K562 (cell line): ENCODE data around the gene GNAT2. TPM values are rescaled to one million over a fixed set of nuclear protein-coding genes. Genes with fewer than 3 reads are reported as not detected.

Source experiments
- CBFB ChIP-seq: sonication (generic); formaldehyde crosslinking; IDR thresholded peaks from 2 replicates; pipeline ENCODE4 v1.4.0; 2020; ENCODE audit warnings: mild to moderate bottlenecking, missing genetic modification reagents
- DNMT1 ChIP-seq: fragments of 450-650 bp; IDR thresholded peaks from 2 replicates; pipeline ENCODE4 v1.6.1; 2016; ENCODE audit warnings: antibody characterized with exemption, mild to moderate bottlenecking
- FUS ChIP-seq: fragments of 200-400 bp; formaldehyde crosslinking; optimal IDR thresholded peaks from 2 replicates; pipeline ENCODE3; 2017; ENCODE audit warnings: low read depth, low read length
- GABPB1 ChIP-seq: sonication (generic); formaldehyde crosslinking; IDR thresholded peaks from 2 replicates; pipeline ENCODE4 v1.8.0; 2022; ENCODE audit warnings: mild to moderate bottlenecking, missing genetic modification reagents
- MTA3 ChIP-seq: fragments of 450-650 bp; formaldehyde crosslinking; IDR thresholded peaks from 2 replicates; pipeline ENCODE4 v1.6.1; 2017; ENCODE audit warnings: mild to moderate bottlenecking, borderline replicate concordance
- NFYB ChIP-seq: IDR thresholded peaks from 2 replicates; pipeline ENCODE4 v1.6.1; 2011; ENCODE audit warnings: mild to moderate bottlenecking, moderate library complexity; ENCODE audit not compliant: insufficient read length; ENCODE audit errors: extremely low read depth
- POLR2H ChIP-seq: IDR thresholded peaks from 2 replicates; pipeline ENCODE4 v1.6.1; 2016; ENCODE audit warnings: missing genetic modification characterization, low read depth, mild to moderate bottlenecking, control low read depth, missing compliant biosample characterization, moderate library complexity
- RB1 ChIP-seq: fragments of 450-650 bp; IDR thresholded peaks from 2 replicates; pipeline ENCODE4 v1.6.1; 2017; ENCODE audit warnings: low read depth, mild to moderate bottlenecking
- RCOR1 ChIP-seq, 2 experiments: IDR thresholded peaks; 2 replicates each; pipeline ENCODE4 v1.6.1; 2012; ENCODE audit warnings: low read depth in 2 of 2, low read length in 2 of 2, borderline replicate concordance in 1 of 2, improper control_type of control experiment in 1 of 2
- SREBF1 ChIP-seq: fragments of 150-350 bp; IDR thresholded peaks from 2 replicates; pipeline ENCODE4 v1.6.1; 2014; ENCODE audit warnings: antibody characterized with exemption, low read depth, low read length, borderline replicate concordance
- TEAD2 ChIP-seq: fragments of 450-650 bp; IDR thresholded peaks from 2 replicates; pipeline ENCODE4 v1.6.1; 2016; ENCODE audit warnings: missing genetic modification characterization, control low read depth, missing compliant biosample characterization
- THRAP3 ChIP-seq: fragments of 450-650 bp; IDR thresholded peaks from 2 replicates; pipeline ENCODE4 v1.6.1; 2016; ENCODE audit warnings: mild to moderate bottlenecking, inconsistent platforms, borderline replicate concordance
- ZNF239 ChIP-seq: fragments of 250-450 bp; sonication (Bioruptor Pico); IDR thresholded peaks from 2 replicates; pipeline ENCODE4 v1.4.0; 2020; ENCODE audit warnings: mild to moderate bottlenecking
- ZNF24 ChIP-seq: fragments of 450-650 bp; IDR thresholded peaks from 2 replicates; pipeline ENCODE4 v1.6.1; 2016
- polyA plus RNA-seq, 8 experiments: library from polyadenylated mRNA; depleted of rRNA in 4 of 8; stranded (reverse) in 5 of 8; unstranded in 3 of 8; fragments of >200 nt; fragmentation: Nextera tagmentation in 2 of 8; fragmentation: Illumina TruSeq in 1 of 8; extraction: Ambion mirVana in 2 of 8; extraction: Trizol in 1 of 8; gene quantifications; 2 replicates each; pipeline versions ENCODE4 v1.2.1 to v1.2.3, GENCODE V29; 2011 to 2014; ENCODE audit warnings: inconsistent platforms in 1 of 8, missing spikeins in 1 of 8
- total RNA-seq, 7 experiments: library from RNA; depleted of rRNA in 6 of 7; stranded (reverse); fragments of >200 nt in 6 of 7; fragmentation: Illumina TruSeq in 2 of 7; extraction: Trizol in 2 of 7; gene quantifications; 2 replicates each; pipeline versions ENCODE4 v1.2.1 to v1.2.3, GENCODE V29; 2011 to 2021; ENCODE audit warnings: low replicate concordance in 1 of 7
- TF ChIP-seq, protein P1 (sequence below), 3 experiments: IDR thresholded peaks in 2 of 3; conservative IDR thresholded peaks in 1 of 3; 2 replicates each; pipeline ENCODE4 v1.5.1; 2011 to 2012; ENCODE audit warnings: low read length in 3 of 3, mild to moderate bottlenecking in 3 of 3, control low read depth in 2 of 3, improper control_type of control experiment in 1 of 3, inconsistent platforms in 1 of 3, low read depth in 1 of 3, mixed read lengths in 1 of 3, moderate library complexity in 1 of 3; ENCODE audit not compliant: insufficient read depth in 2 of 3
- TF ChIP-seq, protein P2 (sequence below): fragments of 450-650 bp; formaldehyde crosslinking; IDR thresholded peaks from 2 replicates; pipeline ENCODE4 v1.4.0; 2022; ENCODE audit warnings: missing genetic modification characterization
- TF ChIP-seq, protein P3 (sequence below): IDR thresholded peaks from 2 replicates; pipeline ENCODE4 v1.6.1; 2014; ENCODE audit warnings: antibody characterized with exemption
- TF ChIP-seq, protein P4 (sequence below): fragments of 450-650 bp; IDR thresholded peaks from 2 replicates; pipeline ENCODE4 v1.7.1; 2018; ENCODE audit warnings: mild to moderate bottlenecking, low read depth; ENCODE audit not compliant: partially characterized antibody

GNAT2 gene
- total and polyA plus RNA-seq, 9 of the 15 experiments (the other 6 are each of a cell fraction or from before 2014, with no cell fraction given): 0.06 to 0.52 (median 0.24) TPM; not detected in 1

DNA sequence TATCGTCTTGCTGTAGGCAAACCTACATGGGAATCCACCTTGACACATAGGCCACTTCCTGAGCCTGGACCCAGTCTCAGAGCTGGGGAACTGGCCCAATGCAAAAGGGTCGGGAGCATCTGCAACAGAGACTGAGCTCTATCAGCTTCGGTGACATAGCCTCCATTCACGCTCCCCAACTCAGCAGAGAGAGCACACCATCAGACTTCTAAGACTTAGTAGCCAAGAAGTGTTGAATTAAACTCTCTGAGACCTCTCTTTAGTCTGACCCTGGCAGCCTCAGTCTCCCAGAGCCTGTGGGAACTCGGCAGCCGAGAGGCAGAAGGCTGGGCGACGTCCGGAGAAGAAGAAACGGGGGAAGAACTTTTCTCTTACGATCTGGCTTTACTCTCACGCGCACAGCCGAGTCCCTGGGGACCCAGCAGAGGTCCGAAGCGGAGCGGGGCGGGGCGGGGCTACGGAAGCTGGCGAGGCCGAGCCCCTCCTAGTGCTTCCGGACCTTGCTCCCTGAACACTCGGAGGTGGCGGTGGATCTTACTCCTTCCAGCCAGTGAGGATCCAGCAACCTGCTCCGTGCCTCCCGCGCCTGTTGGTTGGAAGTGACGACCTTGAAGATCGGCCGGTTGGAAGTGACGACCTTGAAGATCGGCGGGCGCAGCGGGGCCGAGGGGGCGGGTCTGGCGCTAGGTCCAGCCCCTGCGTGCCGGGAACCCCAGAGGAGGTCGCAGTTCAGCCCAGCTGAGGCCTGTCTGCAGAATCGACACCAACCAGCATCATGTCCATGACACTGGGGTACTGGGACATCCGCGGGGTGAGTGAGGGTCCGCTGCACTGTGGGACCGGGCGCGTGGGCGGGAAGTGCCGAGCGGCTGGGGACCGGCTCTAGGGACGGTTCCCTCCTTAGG is 36.5 kb upstream of the GNAT2 start, which contains the start of gene GSTM4 (continued):
- TF ChIP-seq, protein P1, sequence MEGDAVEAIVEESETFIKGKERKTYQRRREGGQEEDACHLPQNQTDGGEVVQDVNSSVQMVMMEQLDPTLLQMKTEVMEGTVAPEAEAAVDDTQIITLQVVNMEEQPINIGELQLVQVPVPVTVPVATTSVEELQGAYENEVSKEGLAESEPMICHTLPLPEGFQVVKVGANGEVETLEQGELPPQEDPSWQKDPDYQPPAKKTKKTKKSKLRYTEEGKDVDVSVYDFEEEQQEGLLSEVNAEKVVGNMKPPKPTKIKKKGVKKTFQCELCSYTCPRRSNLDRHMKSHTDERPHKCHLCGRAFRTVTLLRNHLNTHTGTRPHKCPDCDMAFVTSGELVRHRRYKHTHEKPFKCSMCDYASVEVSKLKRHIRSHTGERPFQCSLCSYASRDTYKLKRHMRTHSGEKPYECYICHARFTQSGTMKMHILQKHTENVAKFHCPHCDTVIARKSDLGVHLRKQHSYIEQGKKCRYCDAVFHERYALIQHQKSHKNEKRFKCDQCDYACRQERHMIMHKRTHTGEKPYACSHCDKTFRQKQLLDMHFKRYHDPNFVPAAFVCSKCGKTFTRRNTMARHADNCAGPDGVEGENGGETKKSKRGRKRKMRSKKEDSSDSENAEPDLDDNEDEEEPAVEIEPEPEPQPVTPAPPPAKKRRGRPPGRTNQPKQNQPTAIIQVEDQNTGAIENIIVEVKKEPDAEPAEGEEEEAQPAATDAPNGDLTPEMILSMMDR (IDR thresholded peaks at IDR 0.05 in 2 of 3, conservative IDR thresholded peaks at IDR 0.05 in 1 of 3; ENCODE audit: insufficient read depth in 2 of 3, low read depth in 1 of 3, low read length in 3 of 3): 0 out of 6 replicates have a peak, but pooled peaks of 2 of the 3 experiments have one; percentile 1 to 13
- TF ChIP-seq RCOR1 (IDR thresholded peaks at IDR 0.05; ENCODE audit: borderline replicate concordance in 1 of 2, low read depth in 2 of 2, low read length in 2 of 2): peak in 1 of 2 experiments; percentile 30; a peak in 1 of 4 replicates
- peak; percentile 56; the same call in 1 of the 2 replicates for TF ChIP-seq POLR2H
- no peak for TF ChIP-seq ZNF24
- no peak for TF ChIP-seq NFYB
- TF ChIP-seq THRAP3: no peak
- TF ChIP-seq GABPB1 (CRISPR knock-in tag): peak; percentile 82
- TF ChIP-seq ZNF239: no peak
- TF ChIP-seq TEAD2 (tag): no peak
- no peak for TF ChIP-seq DNMT1
- TF ChIP-seq RB1: peak; percentile 61; the same call in 1 of the 2 replicates
- TF ChIP-seq, protein P2, sequence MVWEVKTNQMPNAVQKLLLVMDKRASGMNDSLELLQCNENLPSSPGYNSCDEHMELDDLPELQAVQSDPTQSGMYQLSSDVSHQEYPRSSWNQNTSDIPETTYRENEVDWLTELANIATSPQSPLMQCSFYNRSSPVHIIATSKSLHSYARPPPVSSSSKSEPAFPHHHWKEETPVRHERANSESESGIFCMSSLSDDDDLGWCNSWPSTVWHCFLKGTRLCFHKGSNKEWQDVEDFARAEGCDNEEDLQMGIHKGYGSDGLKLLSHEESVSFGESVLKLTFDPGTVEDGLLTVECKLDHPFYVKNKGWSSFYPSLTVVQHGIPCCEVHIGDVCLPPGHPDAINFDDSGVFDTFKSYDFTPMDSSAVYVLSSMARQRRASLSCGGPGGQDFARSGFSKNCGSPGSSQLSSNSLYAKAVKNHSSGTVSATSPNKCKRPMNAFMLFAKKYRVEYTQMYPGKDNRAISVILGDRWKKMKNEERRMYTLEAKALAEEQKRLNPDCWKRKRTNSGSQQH (CRISPR knock-in tag): no peak
- no peak for TF ChIP-seq SREBF1
- TF ChIP-seq, protein P3, sequence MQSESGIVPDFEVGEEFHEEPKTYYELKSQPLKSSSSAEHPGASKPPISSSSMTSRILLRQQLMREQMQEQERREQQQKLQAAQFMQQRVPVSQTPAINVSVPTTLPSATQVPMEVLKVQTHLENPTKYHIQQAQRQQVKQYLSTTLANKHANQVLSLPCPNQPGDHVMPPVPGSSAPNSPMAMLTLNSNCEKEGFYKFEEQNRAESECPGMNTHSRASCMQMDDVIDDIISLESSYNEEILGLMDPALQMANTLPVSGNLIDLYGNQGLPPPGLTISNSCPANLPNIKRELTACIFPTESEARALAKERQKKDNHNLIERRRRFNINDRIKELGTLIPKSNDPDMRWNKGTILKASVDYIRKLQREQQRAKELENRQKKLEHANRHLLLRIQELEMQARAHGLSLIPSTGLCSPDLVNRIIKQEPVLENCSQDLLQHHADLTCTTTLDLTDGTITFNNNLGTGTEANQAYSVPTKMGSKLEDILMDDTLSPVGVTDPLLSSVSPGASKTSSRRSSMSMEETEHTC: no peak; the same call in 1 of the 2 replicates
- peak; percentile 98 for TF ChIP-seq MTA3
- TF ChIP-seq CBFB: no peak
- TF ChIP-seq, protein P4, sequence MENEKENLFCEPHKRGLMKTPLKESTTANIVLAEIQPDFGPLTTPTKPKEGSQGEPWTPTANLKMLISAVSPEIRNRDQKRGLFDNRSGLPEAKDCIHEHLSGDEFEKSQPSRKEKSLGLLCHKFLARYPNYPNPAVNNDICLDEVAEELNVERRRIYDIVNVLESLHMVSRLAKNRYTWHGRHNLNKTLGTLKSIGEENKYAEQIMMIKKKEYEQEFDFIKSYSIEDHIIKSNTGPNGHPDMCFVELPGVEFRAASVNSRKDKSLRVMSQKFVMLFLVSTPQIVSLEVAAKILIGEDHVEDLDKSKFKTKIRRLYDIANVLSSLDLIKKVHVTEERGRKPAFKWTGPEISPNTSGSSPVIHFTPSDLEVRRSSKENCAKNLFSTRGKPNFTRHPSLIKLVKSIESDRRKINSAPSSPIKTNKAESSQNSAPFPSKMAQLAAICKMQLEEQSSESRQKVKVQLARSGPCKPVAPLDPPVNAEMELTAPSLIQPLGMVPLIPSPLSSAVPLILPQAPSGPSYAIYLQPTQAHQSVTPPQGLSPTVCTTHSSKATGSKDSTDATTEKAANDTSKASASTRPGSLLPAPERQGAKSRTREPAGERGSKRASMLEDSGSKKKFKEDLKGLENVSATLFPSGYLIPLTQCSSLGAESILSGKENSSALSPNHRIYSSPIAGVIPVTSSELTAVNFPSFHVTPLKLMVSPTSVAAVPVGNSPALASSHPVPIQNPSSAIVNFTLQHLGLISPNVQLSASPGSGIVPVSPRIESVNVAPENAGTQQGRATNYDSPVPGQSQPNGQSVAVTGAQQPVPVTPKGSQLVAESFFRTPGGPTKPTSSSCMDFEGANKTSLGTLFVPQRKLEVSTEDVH: peak; percentile 64
- no peak for TF ChIP-seq FUS
